ENCODE results near the gene HSPA2. TPM values are rescaled to one million over a fixed set of nuclear protein-coding genes. Genes with fewer than 3 reads are reported as not detected.
A peak's percentile ranks its signal among the peaks of the same experiment; 100 is the strongest.

The HSPA2 gene
- total RNA-seq, result 14.9 and 19.6 TPM in 2 replicates
- total RNA-seq (2013), result 0.58 TPM
- polyA plus RNA-seq, result 3.6 and 4.5 TPM in 2 replicates
- polyA minus RNA-seq, result 9.3 and 15.1 TPM in 2 replicates

- POLR2A ChIA-PET, result interaction anchor here (0.6 to 4.1 kb wide), 3 partner anchors 37 to 153 kb away, joined by 3 to 28 read pairs (median 3); partner anchors contain the start of genes ZBTB1 and ZBTB25
- H3K36me3 ChIP-seq (replicated peaks in 1 of 2; ENCODE audit: control extremely low read depth in 1 of 2, control insufficient read depth in 1 of 2, extremely low read depth in 1 of 2, insufficient read depth in 2 of 2, low read length in 1 of 2), result no peaks in the 10 kb centered on the region
- intact Hi-C loops (cut with micrococcal nuclease), result loop anchor here (1.0 to 5.0 kb wide), 7 partner anchors 37 to 688 kb away; partner anchors contain the start of genes CHURC1, FNTB, MTHFD1 and ZBTB25
- peaks cover 6% of the 10 kb centered on the region for H3K9me3 Mint-ChIP-seq (ENCODE audit: insufficient read depth)
- peak within 1 kb of the TSS; percentile 95 for H2AFZ ChIP-seq (ENCODE audit: insufficient read depth, low read depth, low read length, poor library complexity, severe bottlenecking)
- TF ChIP-seq EZH2 (IDR thresholded peaks at IDR 0.05; ENCODE audit: borderline replicate concordance, insufficient read depth, low read depth, low read length, poor library complexity, severe bottlenecking) (no peak), CTCF (IDR thresholded peaks at IDR 0.05) (peak; percentile 78)
- peak within 1 kb of the TSS; percentile 97 for H3K27ac Mint-ChIP-seq
- no peaks in the 10 kb centered on the region for H3K79me2 ChIP-seq (ENCODE audit: control insufficient read depth, insufficient read depth, low read length)
- peaks cover 5% of the 10 kb centered on the region for H3K27me3 Mint-ChIP-seq
- H3K9me3 ChIP-seq (ENCODE audit: control extremely low read depth in 1 of 3, control insufficient read depth in 2 of 3, insufficient read depth in 1 of 3, low read length in 2 of 3), result peaks cover 0 to 21% (median 13%) of the 10 kb centered on the region in 3 donors
- peaks cover 26 to 32% of the 10 kb centered on the region in 2 donors for H3K4me1 ChIP-seq (ENCODE audit: control insufficient read depth in 2 of 2, insufficient read depth in 2 of 2, low read length in 2 of 2)
- H3K9ac ChIP-seq (ENCODE audit: low read length), result peak within 1 kb of the TSS; percentile 92
- H3K4me3 Mint-ChIP-seq, result peak within 1 kb of the TSS; percentile 100
- CTCF ChIA-PET, result interaction anchor here (1.1 to 2.7 kb wide), 7 partner anchors 10 to 351 kb away, joined by 3 to 8 read pairs (median 5); partner anchors contain the start of gene ZBTB25
- DNase-seq, result peak; percentile 98
- peak; percentile 90 for ATAC-seq (ENCODE audit: low read depth)
- no peaks in the 10 kb centered on the region for H4K20me1 ChIP-seq (ENCODE audit: control insufficient read depth, insufficient read depth, low read length, poor library complexity, severe bottlenecking)
- peaks cover 0 to 19% (median 5%) of the 10 kb centered on the region in 4 experiments for H3K27me3 ChIP-seq (replicated peaks in 1 of 4; ENCODE audit: control extremely low read depth in 1 of 4, control insufficient read depth in 3 of 4, insufficient read depth in 4 of 4, low read length in 3 of 4)
- H3K4me3 ChIP-seq (ENCODE audit: control extremely low read depth in 1 of 5, extremely low read depth in 1 of 5, insufficient read depth in 1 of 5, low read depth in 2 of 5, low read length in 4 of 5), result peak within 1 kb of the TSS; percentile 74 to 98 (median 85)
- H3K27ac ChIP-seq (ENCODE audit: low read length in 2 of 2), result peak within 1 kb of the TSS; percentile 60 to 67
- peaks cover 31% of the 10 kb centered on the region for H3K4me1 Mint-ChIP-seq
- 8% methylated on average over 76 of the region's 79 CpGs for WGBS (ENCODE audit: insufficient coverage)
- peak within 1 kb of the TSS; percentile 96 for H3K4me2 ChIP-seq (replicated peaks; ENCODE audit: low read depth, low read length, poor library complexity, severe bottlenecking)
Measured at GRCh38 chr14:64540208-64541202, at the start of gene HSPA2. Gene HSPA2 (plus strand): TSS chr14:64540741. CDS start chr14:64540850, 109 bp downstream.

Measured in B cell (primary cell).